Hematopoietic multipotent progenitor cell treated with erythropoietin and hydrocortisone succinate and interleukin-3 and kit ligand, for 17 days (in vitro differentiated cells): Measurements from ENCODE around the gene KRTAP10-8.
"Not testable (repeated sequence)": the region's sequence is repeated elsewhere in the genome, so short reads cannot be mapped to it uniquely, and the experiment has no call there.

Experiments used
- DNase-seq: peaks from one replicate; pipeline ENCODE4 v3.0.0-alpha.2; 2015; ENCODE audit warnings: low spot score

KRTAP10-8 gene

DNA sequence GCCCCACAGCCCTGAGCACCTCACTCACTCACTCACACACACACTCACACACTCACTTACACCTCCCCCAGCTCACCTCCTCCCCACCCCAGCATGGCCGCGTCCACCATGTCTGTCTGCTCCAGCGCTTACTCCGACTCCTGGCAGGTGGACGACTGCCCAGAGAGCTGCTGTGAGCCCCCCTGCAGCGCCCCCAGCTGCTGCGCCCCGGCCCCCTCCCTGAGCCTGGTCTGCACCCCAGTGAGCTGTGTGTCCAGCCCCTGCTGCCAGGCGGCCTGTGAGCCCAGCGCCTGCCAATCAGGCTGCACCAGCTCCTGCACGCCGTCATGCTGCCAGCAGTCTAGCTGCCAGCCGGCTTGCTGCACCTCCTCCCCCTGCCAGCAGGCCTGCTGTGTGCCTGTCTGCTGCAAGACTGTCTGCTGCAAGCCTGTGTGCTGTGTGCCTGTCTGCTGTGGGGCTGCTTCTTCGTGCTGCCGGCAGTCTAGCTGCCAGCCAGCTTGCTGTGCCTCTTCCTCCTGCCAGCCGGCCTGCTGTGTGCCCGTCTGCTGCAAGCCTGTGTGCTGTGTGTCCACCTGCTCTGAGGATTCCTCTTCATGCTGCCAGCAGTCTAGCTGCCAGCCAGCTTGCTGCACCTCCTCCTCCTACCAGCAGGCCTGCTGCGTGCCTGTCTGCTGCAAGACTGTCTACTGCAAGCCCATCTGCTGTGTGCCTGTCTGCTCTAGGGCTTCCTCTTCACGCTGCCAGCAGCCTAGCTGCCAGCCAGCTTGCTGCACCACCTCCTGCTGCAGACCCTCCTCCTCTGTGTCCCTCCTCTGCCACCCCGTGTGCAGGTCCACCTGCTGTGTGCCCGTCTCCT, 34.7 kb downstream of the KRTAP10-8 start, which contains the start of gene KRTAP10-11:
KRTAP10-11 (plus strand) TSS at position 49 of the 856 bp plus-strand sequence; CDS start at position 94, 45 bp downstream.
- DNase-seq: not testable (repeated sequence)

GRCh38 chr21:44647222-44647552, 35.3 kb downstream of the KRTAP10-8 start:
- no peak for DNase-seq

GRCh38 chr21:44648557-44649311, 36.9 kb downstream of the KRTAP10-8 start:
- DNase-seq: no peak

- no peak for DNase-seq
Measured at GRCh38 chr21:44649521-44650100, 37.7 kb downstream of the KRTAP10-8 start.

DNA sequence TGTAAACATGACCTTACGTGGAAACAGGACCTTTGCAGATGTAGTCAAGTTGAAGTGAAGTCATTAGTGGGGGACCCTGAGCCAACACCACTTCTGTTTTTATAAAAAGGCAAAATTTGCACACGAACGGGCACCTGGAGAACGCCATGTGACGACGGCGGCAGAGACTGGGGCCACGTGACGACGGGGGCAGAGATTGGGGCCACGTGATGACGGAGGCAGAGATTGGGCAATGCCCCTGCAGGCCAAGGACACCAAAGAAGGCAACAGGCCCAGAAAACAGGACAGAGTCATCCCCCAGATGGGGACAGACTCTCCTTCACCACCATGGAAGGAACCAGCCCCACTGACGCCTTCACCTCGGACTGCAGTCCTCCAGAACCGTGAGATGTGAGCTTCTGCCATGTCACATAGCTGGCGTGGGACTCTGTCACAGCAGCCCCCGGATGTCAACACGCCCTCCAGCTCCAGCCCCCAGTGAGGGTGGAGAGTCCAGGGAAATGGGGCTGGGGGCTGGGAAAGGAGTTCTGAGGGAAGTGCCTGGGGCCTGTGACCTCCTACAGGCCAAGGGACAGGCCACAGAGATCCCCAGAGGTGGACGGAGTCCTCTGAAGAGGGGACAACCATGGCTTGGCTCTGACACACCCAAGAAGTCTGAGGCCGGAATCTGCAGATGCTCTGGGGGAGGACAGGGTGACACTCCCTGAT, 38.5 kb downstream of the KRTAP10-8 start:
- DNase-seq: no peak

GRCh38 chr21:44650973-44651675, 39.2 kb downstream of the KRTAP10-8 start:
- DNase-seq: no peak

DNA sequence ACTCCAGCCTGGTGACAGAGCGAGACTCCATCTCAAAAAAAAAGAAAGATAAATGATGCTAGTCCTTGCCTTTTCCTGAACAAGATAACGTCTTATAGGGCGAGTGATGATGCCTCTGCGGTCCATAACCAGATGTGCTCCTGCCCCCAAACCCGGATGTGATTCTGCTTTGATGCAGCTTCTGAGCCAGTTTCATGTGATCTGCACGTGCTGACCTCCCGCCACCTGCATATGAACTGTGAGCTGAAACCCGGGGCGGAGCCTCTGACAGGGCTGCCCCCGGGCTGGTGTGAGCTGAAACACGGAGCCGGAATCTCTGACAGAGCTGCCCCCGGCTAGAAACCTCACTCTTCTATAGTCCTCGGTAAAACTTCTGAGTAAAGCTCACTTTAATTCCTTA, 41.2 kb downstream of the KRTAP10-8 start:
- no peak for DNase-seq

DNA sequence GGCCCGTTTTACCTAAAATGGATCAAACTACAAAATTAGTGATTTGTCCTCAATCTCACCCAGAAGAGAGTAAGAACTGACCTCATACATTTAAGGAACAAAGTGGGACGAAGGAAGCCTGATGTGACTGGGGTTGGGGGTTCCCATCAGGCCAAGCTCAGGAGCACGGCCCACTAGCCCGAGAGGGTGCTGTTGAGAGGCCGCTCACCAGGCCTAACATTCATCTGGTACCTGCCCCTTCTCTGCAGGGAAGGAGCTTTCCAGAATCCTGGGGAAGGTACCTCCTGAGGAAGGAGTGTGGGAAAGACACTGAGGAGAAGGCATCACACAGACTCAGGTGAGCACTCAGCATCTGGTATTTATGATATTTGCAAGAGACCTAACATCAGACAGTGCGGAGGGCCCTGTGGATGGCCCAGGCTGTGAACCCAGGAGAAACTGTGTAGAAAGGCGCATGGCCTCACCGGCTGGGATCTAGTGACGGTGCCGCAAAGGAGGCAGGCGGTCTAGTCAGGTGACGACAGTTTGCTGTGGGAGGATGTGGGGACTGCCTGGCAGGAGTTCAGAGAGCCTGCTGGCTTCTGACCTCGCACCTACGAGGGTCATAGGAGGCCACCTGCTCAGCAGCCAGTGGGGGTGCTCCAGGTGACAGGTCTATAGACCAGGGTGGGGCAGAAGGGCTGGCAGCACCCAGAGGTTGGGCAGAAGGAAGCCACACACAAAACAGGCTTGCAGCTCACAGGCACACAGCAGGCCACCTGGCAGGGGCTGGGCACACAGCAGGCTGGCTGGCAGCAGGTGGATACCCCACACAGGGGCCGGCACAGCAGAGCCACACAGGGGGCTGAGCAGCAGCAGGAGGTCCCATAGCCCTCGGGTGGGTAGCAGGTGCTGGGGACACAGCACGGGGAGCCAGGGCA, 42.0 kb downstream of the KRTAP10-8 start:
- no peak for DNase-seq

DNA sequence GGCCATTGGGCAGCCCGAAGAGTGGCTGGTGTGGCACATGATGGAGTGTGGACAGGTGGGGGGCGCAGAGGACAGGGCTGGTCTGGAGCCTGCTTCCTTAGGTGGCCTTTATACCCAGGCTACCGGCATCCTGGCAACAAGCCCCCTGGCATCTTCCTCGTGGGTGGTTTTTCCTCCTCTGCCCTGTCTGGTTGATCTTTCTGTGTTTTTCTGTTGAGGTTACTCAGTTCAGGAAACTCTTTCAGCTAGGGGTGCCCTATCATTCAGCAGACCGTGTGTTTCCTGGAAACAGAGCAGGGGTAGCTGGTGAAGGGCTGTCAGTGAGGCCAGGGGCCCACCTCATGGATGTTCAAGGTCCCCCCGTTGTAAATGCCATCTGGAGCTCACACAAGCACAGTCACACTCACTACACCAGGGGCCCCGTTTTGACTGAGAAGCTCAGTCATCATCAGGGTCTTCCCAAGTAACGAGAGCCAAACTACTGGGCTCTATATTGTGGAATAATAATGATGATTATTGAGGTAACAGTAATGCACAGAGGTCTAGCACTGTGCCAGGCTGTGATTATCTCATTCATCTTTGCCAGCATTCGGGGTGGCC, 42.8 kb downstream of the KRTAP10-8 start, which contains the start of gene KRTAP12-4:
KRTAP12-4 (minus strand) TSS at position 84 of the 600 bp plus-strand sequence; CDS start at position 39, 45 bp downstream.
- no peak for DNase-seq

DNA sequence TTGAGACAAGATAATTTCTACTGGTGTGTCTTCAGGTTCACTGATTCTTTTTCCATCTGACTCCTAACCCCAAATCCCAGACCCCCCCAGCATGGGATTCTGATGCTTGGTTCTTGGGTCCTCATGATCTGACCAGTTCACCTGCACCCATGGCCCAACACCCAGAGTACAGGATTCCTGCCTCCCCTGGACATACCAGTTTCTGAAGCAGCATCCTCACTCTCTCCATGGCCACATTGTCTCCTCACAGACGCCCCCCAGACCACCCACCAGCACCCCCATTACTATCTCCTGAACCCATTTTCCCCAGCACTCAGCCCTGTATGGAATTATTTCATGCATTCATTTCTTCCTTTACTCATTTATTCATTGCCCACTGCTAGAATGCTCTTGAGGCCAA, 45.0 kb downstream of the KRTAP10-8 start:
- no peak for DNase-seq

DNA sequence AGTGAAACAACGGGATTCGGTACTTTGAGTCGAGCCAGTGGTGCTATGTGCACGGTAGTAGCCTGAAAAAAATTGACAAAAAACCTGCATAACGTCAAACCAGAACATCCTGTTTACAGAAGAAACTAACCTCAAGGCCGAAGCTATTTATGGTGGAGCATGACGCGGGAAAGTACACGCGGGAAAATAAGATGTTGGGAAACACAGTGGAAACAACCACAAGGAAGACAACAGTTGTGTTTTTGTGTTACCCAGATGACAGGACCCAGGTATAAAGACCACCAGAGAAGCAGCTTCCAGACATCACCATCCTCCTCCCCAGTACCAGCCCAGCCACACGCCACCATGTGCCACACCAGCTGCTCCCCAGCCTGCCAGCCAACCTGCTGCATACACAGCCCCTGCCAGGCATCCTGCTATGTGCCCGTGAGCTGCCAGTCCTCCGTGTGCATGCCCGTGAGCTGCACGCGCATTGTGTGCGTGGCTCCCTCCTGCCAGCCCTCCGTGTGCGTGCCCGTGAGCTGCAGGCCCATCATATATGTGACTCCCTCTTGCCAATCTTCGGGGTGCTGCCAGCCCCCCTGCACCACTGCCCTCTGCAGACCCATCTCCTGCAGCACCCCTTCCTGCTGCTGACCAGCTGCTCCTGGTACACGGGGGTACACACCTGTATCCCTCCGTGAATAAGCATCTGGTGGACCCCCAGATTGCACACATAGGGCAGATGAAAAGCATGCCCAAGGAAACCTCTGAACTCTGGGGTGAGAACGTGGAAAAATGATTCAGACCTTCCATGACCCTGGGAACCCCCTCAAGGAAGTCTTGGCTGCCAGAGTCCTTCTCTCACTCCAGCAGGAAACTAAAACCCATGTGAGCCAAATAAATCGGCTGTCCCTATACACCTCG, 46.0 kb downstream of the KRTAP10-8 start, which contains the start of gene KRTAP12-3:
KRTAP12-3 (plus strand) TSS at position 298 of the 906 bp plus-strand sequence; CDS start at position 346, 48 bp downstream.
- DNase-seq: no peak

DNA sequence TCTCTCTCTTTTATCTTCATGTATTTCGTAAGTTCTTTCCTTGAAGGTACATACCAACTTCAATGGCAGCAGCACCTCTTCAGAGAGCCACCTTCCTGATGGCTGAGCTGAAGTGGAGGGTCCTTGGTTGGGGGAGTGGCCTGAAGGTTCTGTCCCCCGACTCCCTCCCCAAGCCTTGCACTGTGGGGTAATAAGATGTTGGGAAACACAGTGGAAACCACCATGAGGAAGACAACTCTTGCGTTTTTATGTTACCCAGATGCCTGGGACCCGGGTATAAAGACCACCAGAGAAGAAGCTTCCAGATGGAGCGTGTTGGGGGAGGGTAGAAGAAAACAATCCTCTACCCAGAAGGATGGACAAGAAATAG, 46.6 kb downstream of the KRTAP10-8 start:
- DNase-seq: no peak

GRCh38 chr21:44658913-44659595, 47.2 kb downstream of the KRTAP10-8 start:
- no peak for DNase-seq

DNA sequence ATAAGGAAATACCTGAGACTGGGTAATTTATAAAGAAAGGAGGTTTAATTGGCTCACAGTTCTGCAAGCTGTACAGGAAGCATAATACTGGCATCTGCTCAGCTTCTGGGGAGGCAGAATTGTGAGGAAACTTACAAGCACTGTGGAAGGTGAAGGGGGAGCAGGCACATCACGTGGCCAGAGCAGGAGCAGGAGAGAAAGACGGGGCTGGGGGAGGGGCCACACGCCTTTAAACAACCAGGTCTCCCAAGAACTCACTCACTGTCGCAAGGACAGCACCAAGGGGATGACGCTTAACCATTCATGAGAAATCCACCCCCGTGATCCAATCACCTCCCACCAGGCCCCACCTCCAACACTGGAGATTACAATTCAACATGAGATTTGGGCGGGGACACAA, 49.7 kb downstream of the KRTAP10-8 start:
- not testable (repeated sequence) for DNase-seq
